Fibroblast of lung (primary cell): Measurements from ENCODE around the gene CHD6.

Experiments used
- CTCF ChIP-seq, 2 donors: IDR thresholded peaks in 1 of 2; conservative IDR thresholded peaks in 1 of 2; 1 replicate in 1 of 2; 2 replicates in 1 of 2; pipeline ENCODE4 v1.5.1; 2011 to 2012; ENCODE audit warnings: low read length in 2 of 2, control low read depth in 1 of 2, inconsistent platforms in 1 of 2, low read depth in 1 of 2, mild to moderate bottlenecking in 1 of 2
- EZH2 ChIP-seq: IDR thresholded peaks from 2 replicates; pipeline ENCODE4 v1.5.1; 2012; ENCODE audit warnings: low read length, control low read depth, mild to moderate bottlenecking; ENCODE audit errors: missing control alignments

- TF ChIP-seq CTCF (conservative IDR thresholded peaks at IDR 0.05 in 1 of 2, IDR thresholded peaks at IDR 0.05 in 1 of 2; ENCODE audit: low read depth in 1 of 2, low read length in 2 of 2): peak in 1 of 2 donors; percentile 34
- TF ChIP-seq EZH2: no peak
These were observed 46.1 kb downstream of the CHD6 start for GRCh38 chr20:41572010-41572572.
